Subcutaneous adipose tissue (tissue), 4 donors: ENCODE results near the gene HMGA1. TPM values are rescaled to one million over a fixed set of nuclear protein-coding genes. Genes with fewer than 3 reads are reported as not detected.

ENCODE experiments used
- CTCF ChIP-seq: fragments of 450-650 bp; IDR thresholded peaks from one replicate; pipeline ENCODE4 v1.5.1; 2016; ENCODE audit warnings: low read depth, mild to moderate bottlenecking, control low read depth, antibody characterized with exemption, moderate library complexity
- total RNA-seq, 4 donors: library from RNA; depleted of rRNA; stranded (reverse); fragments of >200 nt; gene quantifications; one replicate each; pipeline ENCODE4 v1.1.0, GENCODE V29; 2016

Gene HMGA1
- total RNA-seq, 4 donors from 2014 or later = 10.3 to 21.4 (median 13.5) TPM

GRCh38 chr6:34280216-34280615 lies 43.5 kb downstream of the HMGA1 start:
- TF ChIP-seq CTCF = no peak

- TF ChIP-seq CTCF = no peak
These were observed 45.1 kb downstream of the HMGA1 start for GRCh38 chr6:34281702-34282334.

- TF ChIP-seq CTCF = no peak
These were observed 48.1 kb downstream of the HMGA1 start for GRCh38 chr6:34284563-34285447.

- TF ChIP-seq CTCF = no peak
These were observed 48.9 kb downstream of the HMGA1 start for GRCh38 chr6:34285448-34286164.

GRCh38 chr6:34288581-34288980 lies 51.9 kb downstream of the HMGA1 start:
- TF ChIP-seq CTCF = no peak

GRCh38 chr6:34289137-34289536 lies 52.5 kb downstream of the HMGA1 start:
- TF ChIP-seq CTCF = no peak

GRCh38 chr6:34292954-34293353 lies 56.3 kb downstream of the HMGA1 start:
- no peak for TF ChIP-seq CTCF
